Caco-2 (cell line): ENCODE results near the gene OVCA2. TPM values are rescaled to one million over a fixed set of nuclear protein-coding genes. Genes with fewer than 3 reads are reported as not detected.
A peak's percentile ranks its signal among the peaks of the same experiment; 100 is the strongest.

Experiments used
- BruUV-seq: library from RNA; stranded (reverse); fragments of 400-500 nt; replicated peaks from 2 replicates; lab custom pipeline; 2021; lab: Mats Ljungman, UMichigan
- CTCF ChIA-PET: fragments of 300-600 bp; sonication (Branson Sonifier 250); formaldehyde crosslinking; loops from one replicate; lab custom pipeline; 2022; ENCODE audit warnings: antibody characterized with exemption; lab: Charles Lee
- POLR2A ChIA-PET: fragments of 300-600 bp; sonication (Branson Sonifier 250); formaldehyde crosslinking; loops from one replicate; lab custom pipeline; 2022; ENCODE audit warnings: antibody characterized with exemption; lab: Charles Lee
- DNase-seq, 2 experiments: peaks; one replicate each; pipeline versions ENCODE4 v3.0.0 to v3.0.0-alpha.2; 2020 to 2022
- H3K27me3 ChIP-seq: replicated peaks from 2 replicates; pipeline ENCODE4 v1.6.0; 2011; ENCODE audit warnings: low read length; ENCODE audit not compliant: control insufficient read depth, insufficient read depth
- H3K36me3 ChIP-seq: 2 replicates; pipeline ENCODE4 v1.5.1; 2011; ENCODE audit warnings: low read length; ENCODE audit not compliant: control insufficient read depth, insufficient read depth
- H3K4me1 ChIP-seq: fragments of 250-450 bp; sonication (Bioruptor Pico); 2 replicates; pipeline ENCODE4 v1.5.1; 2020; ENCODE audit warnings: mild to moderate bottlenecking
- H3K4me3 ChIP-seq: 2 replicates; pipeline ENCODE4 v1.5.1; 2011; ENCODE audit warnings: low read depth, mild to moderate bottlenecking, control low read depth, low read length
- H3K9me3 ChIP-seq: fragments of 250-450 bp; sonication (Bioruptor Pico); 2 replicates; pipeline ENCODE4 v1.5.1; 2020; ENCODE audit warnings: mild to moderate bottlenecking, moderate library complexity
- H3K27ac Mint-ChIP-seq: one replicate; pipeline ENCODE4 v1.8.0; 2022; ENCODE audit warnings: mixed read lengths; ENCODE audit not compliant: unreplicated experiment
- H3K27me3 Mint-ChIP-seq: one replicate; pipeline ENCODE4 v1.8.0; 2022; ENCODE audit warnings: mixed read lengths; ENCODE audit not compliant: insufficient read depth, unreplicated experiment
- H3K36me3 Mint-ChIP-seq: one replicate; pipeline ENCODE4 v1.8.0; 2022; ENCODE audit warnings: mild to moderate bottlenecking, mixed read lengths; ENCODE audit not compliant: insufficient read depth, unreplicated experiment
- H3K4me1 Mint-ChIP-seq: one replicate; pipeline ENCODE4 v1.8.0; 2022; ENCODE audit warnings: low read depth, mixed read lengths; ENCODE audit not compliant: unreplicated experiment
- H3K4me3 Mint-ChIP-seq: one replicate; pipeline ENCODE4 v1.8.0; 2022; ENCODE audit warnings: mild to moderate bottlenecking, moderate library complexity, mixed read lengths; ENCODE audit not compliant: unreplicated experiment
- H3K9me3 Mint-ChIP-seq: one replicate; pipeline ENCODE4 v1.8.0; 2022; ENCODE audit warnings: mixed read lengths; ENCODE audit not compliant: unreplicated experiment
- intact Hi-C: fragments of 100-400 bp; cut with micrococcal nuclease; formaldehyde crosslinking; loops from one replicate; pipeline ENCODE4 v1.10.0; 2022; ENCODE audit not compliant: unreplicated experiment
- total RNA-seq: library from RNA; stranded (reverse); gene quantifications from 2 replicates; pipeline ENCODE4 v1.2.3, GENCODE V29; 2022
- TF ChIP-seq, protein P1 (sequence below), 2 experiments: fragments of 200-600 bp in 1 of 2; IDR thresholded peaks; 1 replicate in 1 of 2; 2 replicates in 1 of 2; pipeline versions ENCODE4 v1.5.1 to v1.8.0; 2011 to 2022; ENCODE audit warnings: antibody characterized with exemption in 1 of 2, control low read depth in 1 of 2, inconsistent platforms in 1 of 2, low read depth in 1 of 2, low read length in 1 of 2, mild to moderate bottlenecking in 1 of 2, moderate library complexity in 1 of 2; ENCODE audit not compliant: insufficient read depth in 1 of 2, severe bottlenecking in 1 of 2, unreplicated experiment in 1 of 2

OVCA2 gene
- total RNA-seq, 1 experiment from 2014 or later = 39.3 TPM

DNA sequence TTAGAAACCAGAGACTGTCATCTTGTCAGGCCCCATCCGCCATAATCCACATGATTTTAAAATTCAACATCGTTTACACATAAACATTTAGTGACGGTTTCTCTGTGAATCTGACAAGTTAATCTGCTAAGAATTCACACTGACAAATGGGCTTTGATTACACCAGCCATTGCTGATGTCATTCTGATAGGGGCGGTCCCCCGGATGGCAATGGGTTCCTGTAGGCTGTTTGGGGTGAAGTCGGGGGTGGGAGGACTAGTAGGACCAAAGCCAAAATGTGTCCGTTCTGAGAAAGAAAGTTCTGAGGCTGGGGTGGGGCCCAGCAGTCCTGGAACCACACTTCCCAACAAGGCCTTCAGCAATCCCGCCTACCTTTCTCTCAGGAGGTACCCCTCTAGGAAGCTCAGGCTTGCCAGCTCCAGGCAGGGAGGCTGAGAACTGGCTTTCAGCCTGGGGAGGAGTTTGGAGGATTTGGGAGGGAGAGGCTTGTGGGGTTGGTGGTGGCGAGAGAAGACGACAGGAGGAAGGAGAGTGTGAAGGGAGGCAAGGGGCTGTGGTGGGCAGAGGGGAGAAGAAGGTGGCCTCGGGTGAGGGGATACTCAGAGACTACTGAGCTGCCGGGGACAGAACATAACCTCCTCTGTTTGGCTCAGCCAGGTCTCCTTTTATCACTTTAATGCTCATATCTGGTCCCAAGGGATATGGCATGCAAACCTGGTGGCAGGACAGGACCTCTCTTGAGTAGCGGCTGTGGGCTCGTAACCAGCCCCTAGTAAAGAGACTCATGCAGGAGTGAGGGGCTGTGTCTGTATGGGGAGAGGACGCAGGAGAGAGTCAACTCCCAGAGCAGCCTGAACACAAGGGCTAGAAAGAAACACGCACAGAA is 21.7 kb downstream of the OVCA2 start:
- TF ChIP-seq, protein P1, sequence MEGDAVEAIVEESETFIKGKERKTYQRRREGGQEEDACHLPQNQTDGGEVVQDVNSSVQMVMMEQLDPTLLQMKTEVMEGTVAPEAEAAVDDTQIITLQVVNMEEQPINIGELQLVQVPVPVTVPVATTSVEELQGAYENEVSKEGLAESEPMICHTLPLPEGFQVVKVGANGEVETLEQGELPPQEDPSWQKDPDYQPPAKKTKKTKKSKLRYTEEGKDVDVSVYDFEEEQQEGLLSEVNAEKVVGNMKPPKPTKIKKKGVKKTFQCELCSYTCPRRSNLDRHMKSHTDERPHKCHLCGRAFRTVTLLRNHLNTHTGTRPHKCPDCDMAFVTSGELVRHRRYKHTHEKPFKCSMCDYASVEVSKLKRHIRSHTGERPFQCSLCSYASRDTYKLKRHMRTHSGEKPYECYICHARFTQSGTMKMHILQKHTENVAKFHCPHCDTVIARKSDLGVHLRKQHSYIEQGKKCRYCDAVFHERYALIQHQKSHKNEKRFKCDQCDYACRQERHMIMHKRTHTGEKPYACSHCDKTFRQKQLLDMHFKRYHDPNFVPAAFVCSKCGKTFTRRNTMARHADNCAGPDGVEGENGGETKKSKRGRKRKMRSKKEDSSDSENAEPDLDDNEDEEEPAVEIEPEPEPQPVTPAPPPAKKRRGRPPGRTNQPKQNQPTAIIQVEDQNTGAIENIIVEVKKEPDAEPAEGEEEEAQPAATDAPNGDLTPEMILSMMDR (IDR thresholded peaks at IDR 0.05; ENCODE audit: insufficient read depth in 1 of 2, low read depth in 1 of 2, low read length in 1 of 2, severe bottlenecking in 1 of 2, unreplicated experiment in 1 of 2) = no peak
- BruUV-seq = no TSS peak
- Mint-ChIP-seq H3K27me3 (no peaks in the 10 kb centered on the region), H3K9me3 (no peaks in the 10 kb centered on the region), H3K36me3 (peaks cover 18% of the 10 kb centered on the region), H3K4me1 (peaks cover 8% of the 10 kb centered on the region), H3K4me3 (no peak overlapping the region), H3K27ac (peak overlapping the region; percentile 62)
- intact Hi-C loops = no loop called here
- Histone ChIP-seq H3K27me3 (no peaks in the 10 kb centered on the region), H3K4me3 (no peak overlapping the region), H3K36me3 (peaks cover 3% of the 10 kb centered on the region; the same call in 1 of the 2 replicates), H3K9me3 (no peaks in the 10 kb centered on the region), H3K4me1 (0 out of 2 replicates have a peak, but pooled peaks cover 6% of the 10 kb centered on the region)
- CTCF ChIA-PET = interaction anchor here (1.4 kb wide), 1 partner anchor 9 kb away, joined by 3 read pairs; no protein-coding TSS in a partner anchor
- DNase-seq = no peak
- POLR2A ChIA-PET = no interaction called here

DNA sequence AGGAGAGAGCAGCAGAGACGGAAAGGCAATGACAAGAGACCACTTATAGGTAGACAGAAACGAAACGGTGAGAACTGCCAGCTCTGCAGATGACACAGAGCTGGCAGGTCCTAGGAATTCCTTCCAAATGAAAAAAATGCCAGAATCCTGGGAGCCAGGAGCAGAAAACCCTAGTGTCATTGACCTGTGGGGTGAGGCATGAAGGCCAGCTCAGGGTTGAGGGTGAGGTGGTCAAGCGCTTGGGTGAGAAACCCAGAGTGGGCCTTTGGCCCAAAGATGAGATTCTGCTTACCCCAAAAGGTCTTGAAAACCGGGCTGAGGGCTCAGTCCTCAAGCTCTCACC is 22.3 kb downstream of the OVCA2 start:
- Mint-ChIP-seq H3K27me3 (no peaks in the 10 kb centered on the region), H3K9me3 (no peaks in the 10 kb centered on the region), H3K36me3 (peaks cover 18% of the 10 kb centered on the region), H3K4me1 (peaks cover 8% of the 10 kb centered on the region), H3K27ac (peak overlapping the region; percentile 62), H3K4me3 (no peak overlapping the region)
- TF ChIP-seq, protein P1 (IDR thresholded peaks at IDR 0.05; ENCODE audit: insufficient read depth in 1 of 2, low read depth in 1 of 2, low read length in 1 of 2, severe bottlenecking in 1 of 2, unreplicated experiment in 1 of 2) = no peak
- intact Hi-C loops = no loop called here
- Histone ChIP-seq H3K36me3 (peaks cover 3% of the 10 kb centered on the region), H3K4me1 (0 out of 2 replicates have a peak, but pooled peaks cover 6% of the 10 kb centered on the region), H3K27me3 (no peaks in the 10 kb centered on the region), H3K4me3 (no peak overlapping the region), H3K9me3 (no peaks in the 10 kb centered on the region)
- ChIA-PET POLR2A (no interaction called here), CTCF (interaction anchor here (1.4 kb wide), 1 partner anchor 10 kb away, joined by 3 read pairs; no protein-coding TSS in a partner anchor)
- no TSS peak for BruUV-seq
- no peak for DNase-seq

DNA sequence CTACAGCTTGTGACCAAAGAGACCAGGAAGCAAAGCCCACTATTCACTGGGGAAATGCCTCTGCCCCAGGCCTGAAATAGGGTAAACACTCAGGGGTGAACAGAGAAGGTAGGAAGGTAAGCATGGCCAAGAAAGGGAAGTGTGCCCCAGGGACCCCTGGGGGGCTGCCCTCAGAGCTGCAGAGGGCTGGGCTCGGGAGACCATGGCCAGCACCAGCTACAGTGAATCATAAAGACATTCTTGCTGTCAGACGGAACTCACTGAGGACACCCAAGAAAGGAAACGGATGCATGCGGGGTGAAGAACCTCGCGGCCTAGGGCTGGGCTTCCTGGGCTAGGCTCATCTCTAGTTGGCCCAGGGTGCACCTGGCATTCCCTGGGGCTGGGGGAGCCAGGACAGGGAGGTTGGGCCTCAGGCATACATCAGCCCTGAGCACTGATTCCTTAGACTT is 22.7 kb downstream of the OVCA2 start:
- no peaks in the 10 kb centered on the region for H3K27me3 Mint-ChIP-seq
- DNase-seq = no peak
- ChIA-PET CTCF (interaction anchor here (1.4 kb wide), 1 partner anchor 10 kb away, joined by 3 read pairs; no protein-coding TSS in a partner anchor), POLR2A (no interaction called here)
- no TSS peak for BruUV-seq
- Histone ChIP-seq H3K4me1 (0 out of 2 replicates have a peak, but pooled peaks cover 6% of the 10 kb centered on the region), H3K36me3 (peaks cover 3% of the 10 kb centered on the region), H3K9me3 (no peaks in the 10 kb centered on the region), H3K4me3 (no peak overlapping the region), H3K27me3 (no peaks in the 10 kb centered on the region)
- TF ChIP-seq, protein P1 (IDR thresholded peaks at IDR 0.05; ENCODE audit: insufficient read depth in 1 of 2, low read depth in 1 of 2, low read length in 1 of 2, severe bottlenecking in 1 of 2, unreplicated experiment in 1 of 2) = no peak
- H3K4me3 Mint-ChIP-seq = no peak overlapping the region
- peaks cover 8% of the 10 kb centered on the region for H3K4me1 Mint-ChIP-seq
- intact Hi-C loops = no loop called here
- H3K9me3 Mint-ChIP-seq = no peaks in the 10 kb centered on the region
- peaks cover 18% of the 10 kb centered on the region for H3K36me3 Mint-ChIP-seq
- H3K27ac Mint-ChIP-seq = peak overlapping the region; percentile 62
